Hepatic stellate cell (primary cell): ENCODE results near the gene LGMN.
"Not testable (repeated sequence)": the region's sequence is repeated elsewhere in the genome, so short reads cannot be mapped to it uniquely, and the experiment has no call there.

Experiments used
- DNase-seq: peaks from one replicate; pipeline ENCODE4 v3.0.0; 2011; ENCODE audit warnings: low spot score

The LGMN gene

DNA sequence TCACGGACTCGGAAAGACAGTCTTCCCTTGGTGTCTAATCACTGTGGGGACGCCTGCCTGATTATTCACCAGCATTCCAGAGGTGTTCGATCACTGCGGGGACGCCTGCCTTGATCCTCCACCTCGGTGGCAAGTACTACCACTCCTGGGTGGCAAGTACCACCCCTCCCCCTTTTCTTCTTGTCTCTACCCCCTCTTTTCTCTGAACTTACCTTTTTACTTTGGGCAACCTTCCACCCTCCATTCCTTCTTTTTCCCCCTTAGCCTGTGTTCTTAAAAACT lies 12.0 kb upstream of the LGMN start:
- no peak for DNase-seq

- DNase-seq = no peak
These were observed 11.5 kb upstream of the LGMN start for GRCh38 chr14:92759679-92760523.

DNA sequence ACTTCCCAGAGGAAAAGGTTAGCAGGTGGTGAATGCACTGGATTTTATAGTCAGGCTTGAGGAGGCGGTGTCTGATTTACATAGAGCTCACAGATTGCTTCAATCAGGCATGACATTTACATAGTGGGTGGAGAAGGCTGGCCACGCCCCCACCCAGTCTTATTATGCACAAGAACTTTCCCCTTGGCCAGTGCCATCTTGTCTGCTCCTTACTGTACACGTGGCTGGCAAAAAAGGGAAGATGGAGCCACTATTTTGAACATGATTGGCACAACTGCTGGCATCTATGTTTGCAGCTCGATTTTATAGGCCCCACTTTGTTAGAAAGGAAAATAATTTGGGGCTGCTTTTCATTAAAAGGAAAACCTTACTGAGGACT lies 10.9 kb upstream of the LGMN start:
- no peak for DNase-seq

DNA sequence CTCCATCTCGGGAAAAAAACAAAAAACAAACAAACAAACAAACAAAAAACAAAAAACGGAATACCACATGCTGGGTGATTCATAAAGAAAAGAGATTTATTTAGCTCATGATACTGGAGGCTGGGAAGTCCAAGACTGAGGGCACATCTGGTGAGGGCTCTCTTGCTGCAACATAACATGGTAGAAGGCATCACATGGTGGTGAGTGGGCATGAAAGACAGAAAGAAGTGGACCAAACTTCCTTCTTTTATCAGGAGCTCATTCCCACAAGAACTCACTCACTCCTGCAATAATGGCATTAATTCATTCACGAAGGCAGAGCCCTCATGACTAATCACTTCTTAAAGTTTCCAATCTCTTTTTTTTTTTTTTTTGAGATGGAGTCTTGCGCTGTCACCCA lies 8.0 kb upstream of the LGMN start:
- DNase-seq = no peak

GRCh38 chr14:92755495-92755894 lies 7.1 kb upstream of the LGMN start:
- DNase-seq = no peak

GRCh38 chr14:92754966-92755365 lies 6.5 kb upstream of the LGMN start:
- DNase-seq = no peak

- no peak for DNase-seq
These were observed 4.8 kb upstream of the LGMN start for GRCh38 chr14:92753250-92753649.

DNA sequence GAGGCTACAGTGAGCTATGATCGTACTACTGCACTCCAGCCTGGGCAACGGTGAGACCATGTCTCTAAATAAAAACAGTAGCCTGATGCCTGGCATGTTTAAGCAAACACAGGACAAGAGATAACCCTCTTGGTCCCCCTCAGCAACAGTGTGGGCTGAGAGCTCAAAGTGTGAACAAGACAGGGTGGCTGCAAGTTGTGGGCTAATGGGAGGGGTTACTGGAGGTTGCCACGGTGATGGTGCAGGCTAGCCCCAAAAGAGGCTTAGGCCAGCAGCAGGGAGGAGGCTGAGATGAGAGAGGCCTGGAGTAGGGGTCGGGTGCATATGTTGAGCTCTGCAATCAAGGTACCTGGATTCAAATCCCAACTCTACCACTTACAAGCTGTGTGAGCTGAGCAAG lies 3.4 kb upstream of the LGMN start:
- no peak for DNase-seq

DNA sequence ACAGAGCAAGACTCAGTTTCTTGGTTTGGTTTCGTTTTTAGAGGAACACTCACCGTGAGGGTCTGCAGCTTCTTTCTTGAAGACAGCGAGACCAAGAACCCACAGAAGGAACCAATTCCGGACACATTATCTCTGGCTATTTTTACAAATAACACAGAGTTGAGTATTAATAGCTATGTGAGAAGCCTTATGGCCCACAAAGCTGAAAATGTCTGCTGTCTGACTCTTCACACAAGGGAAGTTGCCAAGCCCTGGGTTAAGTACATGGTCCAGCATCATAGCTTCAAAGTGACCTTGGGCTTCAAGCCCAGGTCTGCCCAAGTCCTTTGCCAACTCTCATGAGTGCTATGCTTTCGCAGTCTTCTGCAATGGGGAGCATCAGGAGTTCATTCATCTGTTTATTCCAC lies 2.6 kb upstream of the LGMN start:
- no peak for DNase-seq

DNA sequence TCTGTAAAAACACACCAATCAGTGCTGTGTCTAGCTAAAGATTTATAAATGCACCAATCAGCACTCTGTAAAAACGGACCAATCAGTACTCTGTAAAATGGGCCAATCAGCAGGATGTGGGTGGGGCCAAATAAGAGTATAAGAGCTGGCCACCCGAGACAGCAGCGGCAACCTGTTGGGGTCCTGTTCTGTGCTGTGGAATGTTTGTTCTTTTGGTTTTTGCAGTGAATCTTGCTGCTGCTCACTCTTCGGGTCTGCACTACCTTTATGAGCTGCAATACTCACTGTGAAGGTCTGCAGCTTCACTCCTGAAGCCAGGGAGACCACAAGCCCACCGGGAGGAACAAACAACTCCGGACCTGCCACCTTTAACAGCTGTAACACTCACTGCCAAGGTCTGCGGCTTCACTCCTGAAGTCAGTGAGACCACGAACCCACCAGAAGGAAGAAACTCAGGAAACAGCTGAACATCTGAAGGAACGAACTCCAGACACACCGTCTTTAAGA lies 1.8 kb upstream of the LGMN start:
- not testable (repeated sequence) for DNase-seq

DNA sequence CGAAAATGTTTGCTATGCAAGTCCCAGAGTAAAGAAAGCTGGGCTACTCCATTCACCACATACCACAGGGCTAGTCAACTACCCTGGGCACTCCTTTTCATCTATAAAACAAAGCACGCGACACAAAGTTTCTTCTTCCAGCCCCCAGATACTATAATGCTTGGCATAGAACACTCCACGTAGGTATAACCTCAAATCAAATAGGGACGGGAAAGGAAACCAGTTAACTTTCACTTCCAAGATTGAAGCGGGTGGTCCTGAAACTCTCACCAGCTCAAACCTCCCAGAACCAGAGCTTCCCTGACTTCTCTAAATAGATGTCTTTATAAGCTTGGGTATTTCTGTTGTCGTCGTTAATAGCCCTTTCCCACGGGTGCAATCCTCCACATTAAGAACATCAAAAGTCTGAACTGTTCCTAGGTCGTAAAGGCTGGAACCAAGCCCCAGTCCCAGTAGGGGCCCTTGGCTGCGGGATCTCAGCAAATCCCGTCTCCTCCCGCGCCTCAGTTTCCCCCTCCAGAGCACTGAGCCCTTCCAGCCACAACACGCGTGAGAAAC lies 647 bp downstream of the LGMN start:
- DNase-seq = peak; percentile 48

DNA sequence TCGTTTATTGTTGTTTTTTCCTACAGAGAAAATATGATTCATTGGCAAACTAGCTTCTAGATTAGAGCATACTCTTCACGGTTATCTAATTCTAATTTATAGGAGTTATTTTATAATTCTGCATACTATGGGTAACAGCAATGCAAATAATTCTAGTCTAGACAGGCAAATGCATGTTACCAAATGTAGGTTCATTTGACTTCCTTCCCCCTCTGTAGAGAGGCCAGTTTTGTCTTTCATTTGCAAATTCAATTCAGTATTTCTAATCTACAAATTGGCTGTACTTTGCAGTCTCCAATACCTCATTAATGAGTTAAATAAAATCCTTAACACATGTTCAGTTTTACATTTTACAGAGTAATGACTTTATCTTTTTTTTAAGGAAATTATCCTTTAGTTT lies 4.2 kb downstream of the LGMN start:
- DNase-seq = no peak

DNA sequence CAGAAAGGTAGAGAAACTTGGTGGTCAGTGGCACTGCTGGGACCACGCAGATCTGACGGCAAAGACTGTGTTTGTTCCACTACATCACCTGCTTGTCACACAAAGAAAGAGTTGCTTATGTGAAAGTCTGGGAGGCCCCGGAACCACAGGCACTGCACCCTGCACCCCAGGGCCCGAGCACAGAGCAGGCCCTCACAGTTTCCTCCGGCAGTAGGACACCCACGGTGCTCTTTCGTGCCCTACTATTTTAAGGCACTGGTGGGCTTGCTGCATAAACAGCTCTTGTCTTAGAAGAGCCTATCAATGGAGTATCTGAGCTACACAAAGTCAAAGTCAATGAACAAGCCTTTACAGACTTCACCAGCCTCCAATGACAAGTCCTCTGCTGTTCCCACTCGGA lies 8.0 kb downstream of the LGMN start:
- DNase-seq = no peak

- DNase-seq = no peak
These were observed 10.7 kb downstream of the LGMN start for GRCh38 chr14:92737619-92738188.

GRCh38 chr14:92737206-92737605 lies 11.2 kb downstream of the LGMN start:
- no peak for DNase-seq

DNA sequence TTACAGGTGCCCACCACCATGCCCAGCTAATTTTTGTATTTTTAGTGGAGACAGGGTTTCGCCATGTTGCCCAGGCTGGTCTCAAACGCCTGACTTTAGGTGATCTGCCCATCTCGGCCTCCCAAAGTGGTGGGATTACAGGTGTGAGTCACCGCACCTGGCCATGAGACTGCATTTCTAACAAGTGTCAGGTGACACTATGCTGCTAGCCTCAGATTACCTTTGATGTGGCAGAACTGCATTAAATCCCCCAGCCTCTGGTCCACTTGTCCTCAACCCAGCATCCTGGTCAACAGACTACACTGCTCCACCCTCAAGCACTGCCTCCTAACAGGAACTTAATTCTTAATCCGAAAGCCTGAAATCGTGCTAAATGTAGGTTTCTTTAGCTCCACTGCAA lies 13.1 kb downstream of the LGMN start:
- DNase-seq = no peak

DNA sequence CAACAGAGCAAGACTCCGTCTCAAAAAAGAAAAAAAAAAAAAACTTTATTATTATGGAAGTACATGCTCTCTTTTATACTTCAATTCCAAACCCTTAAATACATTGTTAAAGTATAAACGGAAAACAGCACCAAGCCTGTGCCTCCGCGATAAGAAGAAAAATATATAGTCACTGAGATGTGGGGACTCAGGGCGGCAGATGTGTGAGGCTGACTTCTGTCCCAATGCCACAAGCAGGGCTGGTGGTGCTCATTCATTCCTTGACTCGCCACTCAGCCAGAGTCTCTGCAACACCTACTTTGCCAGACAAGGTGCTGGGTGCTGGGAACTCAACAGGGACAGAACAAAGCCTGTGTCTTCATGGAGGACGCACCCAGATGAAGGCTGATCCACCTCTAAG lies 13.8 kb downstream of the LGMN start:
- no peak for DNase-seq

DNA sequence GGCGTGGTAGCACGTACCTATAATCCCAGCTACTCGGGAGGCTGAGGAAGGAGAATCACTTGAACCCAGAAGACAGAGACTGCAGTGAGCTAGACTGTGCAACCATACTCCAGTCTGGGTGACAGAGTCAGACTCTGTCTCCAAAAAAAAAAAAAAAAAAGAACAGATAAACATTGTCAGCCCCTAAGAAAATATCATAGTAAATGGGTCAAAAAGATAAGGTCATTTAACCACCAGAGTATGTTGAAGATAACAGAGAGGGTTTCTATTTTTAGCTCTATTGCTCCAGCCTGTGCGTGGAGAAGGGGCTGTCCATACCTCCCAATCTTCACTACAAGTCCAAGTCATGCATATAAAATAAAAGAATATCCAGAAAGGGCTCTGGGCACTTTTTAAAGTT lies 15.4 kb downstream of the LGMN start:
- no peak for DNase-seq

DNA sequence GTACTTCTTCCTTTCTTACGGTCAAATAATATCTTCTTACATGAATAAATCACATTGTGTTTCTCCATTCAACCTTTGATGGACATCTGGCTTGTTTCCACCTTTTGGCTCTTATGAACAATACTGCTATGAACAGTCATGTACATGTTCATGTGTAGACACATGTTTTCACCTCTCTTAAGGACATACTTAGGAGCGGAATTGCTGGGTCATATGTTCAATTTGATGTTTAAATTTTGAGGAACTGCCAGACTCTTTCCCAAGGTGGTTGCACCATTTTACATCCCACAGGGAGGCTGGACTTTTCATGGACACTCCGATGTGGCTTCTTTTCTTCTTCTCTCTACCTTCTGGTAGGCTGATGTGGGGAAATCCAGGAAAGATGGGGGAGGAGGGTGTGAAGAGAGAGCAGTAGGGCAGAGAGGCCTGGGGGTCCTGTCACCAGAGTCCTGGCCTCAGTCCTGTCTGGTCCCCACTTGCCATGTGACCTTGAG lies 16.8 kb downstream of the LGMN start:
- no peak for DNase-seq

DNA sequence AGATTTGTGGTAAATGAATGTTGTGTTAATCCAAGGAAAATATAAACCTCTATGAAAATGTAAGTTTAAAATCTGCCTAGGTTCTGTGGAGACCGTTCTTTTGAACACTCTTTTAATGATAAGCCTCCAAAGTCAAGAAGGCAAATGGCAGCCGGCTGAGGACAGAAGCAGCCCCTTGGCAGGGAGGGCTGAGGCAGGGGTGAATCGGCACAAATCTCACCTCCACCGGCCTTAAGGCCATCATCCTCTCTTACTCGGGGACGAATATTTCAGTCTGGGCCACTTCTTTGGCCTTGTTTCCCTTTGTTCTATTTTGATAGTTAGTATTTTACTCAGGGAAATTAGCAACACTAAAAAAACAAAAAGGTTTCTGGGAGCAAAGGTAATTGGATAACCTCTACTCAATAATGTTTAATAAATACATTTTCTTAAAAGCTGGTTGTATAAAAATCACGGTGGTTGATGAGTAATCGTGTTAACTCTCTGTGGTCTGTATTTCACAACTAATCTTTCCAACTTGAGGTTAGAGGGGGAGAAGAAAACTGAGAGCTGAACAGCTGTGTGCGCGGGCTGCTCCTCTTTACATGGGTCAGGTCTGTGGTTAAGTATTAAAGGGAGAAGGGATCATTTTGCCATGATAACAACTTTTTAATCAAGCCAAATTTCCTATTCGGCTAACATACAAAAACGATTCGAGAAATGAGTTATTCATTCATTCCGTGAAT lies 18.6 kb downstream of the LGMN start:
- peak; percentile 45 for DNase-seq

- no peak for DNase-seq
These were observed 19.6 kb downstream of the LGMN start for GRCh38 chr14:92728759-92729364.

DNA sequence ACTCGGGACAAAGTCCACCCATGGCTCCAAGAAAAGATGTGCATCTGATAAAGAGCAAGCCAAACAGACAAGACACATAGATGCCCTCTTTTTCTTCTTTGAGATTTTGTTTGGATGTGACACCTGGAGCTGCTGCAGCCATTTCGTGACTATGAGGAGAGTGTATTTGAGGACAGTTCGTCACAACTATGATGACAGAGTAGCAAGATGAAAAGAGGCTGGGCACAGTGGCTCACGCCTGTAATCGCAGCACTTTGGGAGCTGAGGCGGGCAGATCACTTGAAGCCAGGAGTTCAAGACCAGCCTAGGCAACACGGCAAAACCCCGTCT lies 21.5 kb downstream of the LGMN start:
- no peak for DNase-seq
